NCI-H146 treated with DMSO at 0.1 percent for 48 hours (cell line): Measurements from ENCODE around the gene MAPK8IP3.

Experiments
- DNase-seq: peaks from one replicate; lab custom pipeline; 2025; ENCODE audit not compliant: unreplicated experiment; lab: John Stamatoyannopoulos, UW

The MAPK8IP3 gene

DNA sequence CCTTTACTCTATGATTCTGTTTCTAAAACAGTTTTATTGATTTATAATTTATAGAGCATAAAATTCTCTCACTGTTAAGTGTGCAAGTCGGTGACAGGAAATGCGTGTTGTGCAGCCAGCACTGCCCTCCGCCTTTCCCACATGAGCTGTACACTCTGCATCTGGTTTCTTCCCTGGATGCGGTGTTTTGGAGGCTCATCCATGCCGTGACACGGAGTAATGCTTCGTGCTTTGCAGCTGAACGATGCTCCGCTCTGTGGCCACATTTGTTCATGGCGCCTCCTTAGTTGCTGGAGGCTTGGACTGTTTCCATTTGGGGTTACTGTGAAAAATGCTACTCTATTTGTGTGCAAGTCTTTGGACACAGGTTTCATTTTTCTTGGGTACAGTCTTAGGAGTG is 94.7 kb downstream of the MAPK8IP3 start:
- no peak for DNase-seq

DNA sequence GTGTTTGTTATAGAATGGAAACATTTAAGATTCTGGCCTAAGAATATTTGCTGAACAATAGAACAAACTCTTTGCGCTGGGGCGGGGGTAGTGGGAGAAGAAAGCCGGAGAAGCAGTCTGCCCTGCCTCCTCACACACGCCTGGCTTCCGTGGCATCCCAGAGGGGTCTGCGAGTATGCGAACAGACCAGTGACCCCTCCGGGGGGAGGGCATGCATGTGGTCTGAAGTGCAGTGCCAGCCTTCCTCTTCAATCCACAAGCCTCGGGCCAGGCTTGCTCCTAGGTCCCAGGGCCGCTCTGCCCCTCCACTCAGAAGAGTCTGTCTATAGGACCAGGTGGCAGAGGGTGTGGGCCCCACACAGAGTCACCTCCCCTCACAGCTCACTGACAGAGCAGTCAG is 101.6 kb downstream of the MAPK8IP3 start:
- DNase-seq: no peak

DNA sequence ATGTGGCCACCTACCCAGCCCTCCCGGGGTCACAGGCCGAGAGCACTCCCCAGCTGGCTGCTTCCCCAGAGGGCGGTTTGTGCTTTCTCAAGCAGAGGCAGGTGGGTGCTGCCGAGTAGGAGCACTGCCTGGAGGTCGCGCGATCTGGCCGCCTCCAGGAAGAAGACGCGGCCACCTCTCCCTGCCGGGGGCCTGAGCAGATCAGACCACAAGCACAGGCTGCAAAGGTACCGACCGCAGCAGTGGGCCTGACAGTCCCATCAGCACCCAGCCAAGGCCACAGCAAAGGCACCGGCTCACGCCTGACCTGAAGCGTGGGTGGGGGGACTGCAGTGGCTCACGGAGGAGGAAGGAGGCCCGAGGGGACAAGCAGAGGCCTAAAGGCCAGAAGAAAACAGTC is 102.7 kb downstream of the MAPK8IP3 start:
- no peak for DNase-seq

DNA sequence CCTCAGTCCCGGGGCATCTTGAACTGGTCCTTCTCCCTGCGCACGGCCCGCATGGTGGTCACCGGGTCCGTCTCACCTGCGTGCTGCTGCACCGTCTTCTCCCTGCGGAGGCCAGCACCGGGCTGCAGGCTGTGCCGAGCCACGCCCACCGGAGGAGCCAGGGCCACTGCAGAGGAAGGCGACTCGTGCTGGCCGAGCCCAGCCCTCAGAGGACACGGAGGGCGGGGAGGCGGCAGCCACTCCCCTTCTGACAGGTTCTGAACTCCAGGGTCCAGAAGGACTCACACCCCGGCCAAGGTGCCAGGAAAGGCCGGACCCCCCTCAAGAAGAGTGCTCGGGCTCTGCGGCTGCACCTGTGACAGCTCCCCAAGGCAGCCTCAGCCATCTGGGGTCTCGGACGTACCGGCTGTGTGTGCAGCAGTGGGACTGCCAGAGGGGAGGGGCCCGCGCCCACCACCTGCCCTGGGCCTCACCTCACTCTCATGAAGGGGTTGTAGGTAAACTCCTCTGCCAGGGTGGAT is 103.3 kb downstream of the MAPK8IP3 start:
- no peak for DNase-seq

DNA sequence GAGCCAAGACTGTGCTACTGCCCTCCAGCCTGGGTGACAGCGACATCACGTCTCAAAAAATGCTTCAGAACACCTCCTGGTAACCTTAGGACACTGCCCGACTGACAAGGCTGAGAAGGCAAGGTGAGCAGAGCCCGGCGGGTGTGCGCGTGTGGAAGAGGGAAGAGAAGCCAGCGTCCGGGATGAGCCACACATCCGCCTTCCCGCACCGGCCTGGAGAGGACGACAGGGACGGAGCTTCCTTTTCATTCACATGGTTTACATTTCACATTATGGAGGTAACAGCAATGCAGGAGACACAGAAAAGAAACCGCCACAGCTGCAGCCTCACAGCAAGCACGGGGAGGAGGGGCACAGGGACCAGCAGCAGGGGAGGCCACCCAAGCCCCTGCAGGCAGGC is 104.1 kb downstream of the MAPK8IP3 start:
- no peak for DNase-seq

DNA sequence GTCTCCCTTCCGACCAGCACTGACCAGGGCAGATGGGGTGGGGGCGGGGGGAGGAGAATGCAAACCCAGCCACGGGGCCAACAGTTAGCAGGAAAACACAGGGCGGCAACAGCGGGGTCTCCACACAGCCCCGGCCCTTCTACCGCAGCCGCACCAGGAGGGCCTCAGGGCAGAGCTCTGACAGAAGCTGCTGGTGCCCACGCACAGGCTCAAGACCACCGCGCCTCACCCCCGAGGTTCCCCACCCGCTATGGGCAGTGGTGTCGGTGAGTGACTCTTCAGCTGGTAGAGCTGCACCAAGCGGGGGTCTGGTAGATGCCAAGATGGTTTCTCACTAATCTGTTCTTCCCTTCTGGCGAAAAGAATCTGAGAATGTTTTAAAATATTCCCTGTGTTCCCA is 104.5 kb downstream of the MAPK8IP3 start:
- DNase-seq: no peak

DNA sequence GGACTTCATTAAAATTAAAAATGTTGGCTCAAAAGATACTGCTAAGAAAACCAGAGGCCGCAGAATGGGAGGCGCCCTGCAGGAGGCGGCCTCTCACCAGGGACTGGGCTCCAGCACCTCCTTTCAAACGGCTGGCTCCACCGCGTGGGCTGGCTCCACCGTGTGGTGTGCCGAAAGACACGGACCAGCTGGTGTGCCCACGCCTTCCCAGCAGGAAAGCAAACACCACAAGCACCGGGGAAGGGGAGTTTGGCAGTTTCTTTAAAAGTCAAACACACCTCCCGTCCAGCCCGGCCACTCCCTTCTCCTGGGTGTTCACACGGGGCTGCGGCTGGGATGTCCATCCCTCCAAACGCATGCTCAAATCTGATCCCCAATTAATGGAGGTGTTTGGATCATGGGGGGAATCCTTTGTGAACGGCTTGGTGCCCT is 106.8 kb downstream of the MAPK8IP3 start:
- DNase-seq: peak; percentile 82

DNA sequence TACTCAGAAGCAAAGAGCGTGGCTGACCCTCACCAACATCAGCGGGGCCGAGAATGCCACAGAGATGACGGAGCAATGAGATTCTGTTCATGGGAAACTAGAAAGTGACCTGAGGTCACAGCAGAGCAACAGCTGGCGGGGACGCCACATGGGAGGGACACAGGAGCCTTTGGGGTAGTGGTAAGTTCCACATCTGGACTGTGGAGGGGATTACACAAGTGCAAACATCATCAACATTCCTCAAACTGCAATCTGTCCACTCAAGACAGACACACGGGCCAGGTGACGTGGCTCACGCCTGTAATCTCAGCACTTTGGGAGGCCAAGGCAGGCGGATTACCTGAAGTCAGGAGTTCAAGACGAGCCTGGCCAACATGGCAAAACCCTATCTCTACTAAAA is 109.5 kb downstream of the MAPK8IP3 start:
- DNase-seq: no peak

DNA sequence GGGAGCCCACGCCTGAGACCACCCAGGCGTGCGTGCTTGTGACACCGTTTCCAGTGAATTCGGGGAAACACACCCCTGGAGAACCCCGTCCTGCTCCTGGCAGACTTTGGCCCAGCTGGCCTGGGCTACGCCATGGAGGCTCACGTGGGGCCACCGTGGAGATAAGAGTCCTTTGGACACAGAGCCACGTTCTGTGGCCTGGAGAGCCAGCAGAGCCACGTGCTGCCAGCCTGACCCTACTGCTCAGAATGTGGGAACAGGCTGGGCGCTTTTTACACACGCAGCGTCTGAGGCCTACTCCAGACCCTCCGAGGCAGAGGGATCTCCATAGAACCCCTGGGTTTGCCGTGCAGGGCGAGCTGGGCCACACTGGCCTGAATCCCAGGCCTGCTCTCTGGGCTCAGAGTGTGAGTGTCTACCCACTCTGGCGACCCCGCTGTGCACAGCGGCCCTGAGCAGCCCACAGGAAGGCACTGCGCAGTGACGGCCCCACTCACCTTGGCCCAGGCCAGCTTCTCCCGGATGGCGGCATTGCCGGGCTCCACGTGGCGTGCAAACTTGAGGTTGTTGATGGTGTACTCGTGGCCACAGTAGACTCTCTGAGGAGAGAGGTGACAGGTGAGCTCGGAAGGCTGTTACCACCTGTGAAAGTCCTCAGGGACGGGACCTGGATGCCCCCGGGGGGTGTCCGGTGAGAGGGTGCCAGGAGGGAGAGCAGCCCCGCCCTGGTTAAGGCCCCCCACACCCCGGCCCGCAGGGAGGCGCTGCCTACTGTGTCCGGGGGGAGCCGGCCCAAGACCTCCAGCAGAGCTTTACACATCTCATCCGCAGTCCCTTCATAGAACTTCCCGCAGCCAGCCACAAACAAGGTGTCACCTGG is 110.6 kb downstream of the MAPK8IP3 start:
- DNase-seq: no peak

DNA sequence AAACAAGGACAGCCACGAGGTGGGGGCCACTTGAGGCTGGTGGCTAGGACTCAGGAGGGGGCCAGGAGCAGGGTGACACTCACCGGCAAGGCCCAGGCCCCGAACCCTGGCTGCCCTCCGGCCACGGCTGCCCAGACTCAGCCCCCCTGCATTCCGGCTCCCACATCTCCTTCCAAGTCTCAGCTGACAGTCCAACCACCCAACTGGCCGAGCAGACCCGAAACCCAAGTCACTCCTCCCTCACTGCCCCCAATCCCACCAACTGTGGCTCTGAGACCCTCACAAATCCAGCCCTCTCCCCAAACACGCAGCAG is 111.2 kb downstream of the MAPK8IP3 start:
- DNase-seq: no peak

DNA sequence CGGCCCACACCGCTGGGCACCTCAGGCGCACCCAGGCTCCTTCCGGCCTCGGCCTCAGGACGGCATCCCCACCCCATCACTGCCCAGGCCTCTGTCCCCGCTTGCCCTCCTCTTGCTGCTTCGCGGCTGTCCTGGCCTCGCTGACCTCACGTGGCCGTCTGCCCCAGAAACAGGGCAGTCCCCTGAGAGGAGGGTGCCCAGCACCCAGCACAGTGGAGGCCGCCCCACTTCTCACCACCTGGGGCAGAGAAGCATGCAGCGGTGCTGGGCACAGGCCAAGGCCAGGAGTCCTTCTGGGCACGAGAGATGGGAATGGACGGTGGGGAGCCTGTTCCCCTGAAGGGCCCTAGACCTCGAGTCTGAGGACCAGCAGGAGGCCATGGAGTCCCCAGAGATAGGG is 111.7 kb downstream of the MAPK8IP3 start:
- DNase-seq: no peak

DNA sequence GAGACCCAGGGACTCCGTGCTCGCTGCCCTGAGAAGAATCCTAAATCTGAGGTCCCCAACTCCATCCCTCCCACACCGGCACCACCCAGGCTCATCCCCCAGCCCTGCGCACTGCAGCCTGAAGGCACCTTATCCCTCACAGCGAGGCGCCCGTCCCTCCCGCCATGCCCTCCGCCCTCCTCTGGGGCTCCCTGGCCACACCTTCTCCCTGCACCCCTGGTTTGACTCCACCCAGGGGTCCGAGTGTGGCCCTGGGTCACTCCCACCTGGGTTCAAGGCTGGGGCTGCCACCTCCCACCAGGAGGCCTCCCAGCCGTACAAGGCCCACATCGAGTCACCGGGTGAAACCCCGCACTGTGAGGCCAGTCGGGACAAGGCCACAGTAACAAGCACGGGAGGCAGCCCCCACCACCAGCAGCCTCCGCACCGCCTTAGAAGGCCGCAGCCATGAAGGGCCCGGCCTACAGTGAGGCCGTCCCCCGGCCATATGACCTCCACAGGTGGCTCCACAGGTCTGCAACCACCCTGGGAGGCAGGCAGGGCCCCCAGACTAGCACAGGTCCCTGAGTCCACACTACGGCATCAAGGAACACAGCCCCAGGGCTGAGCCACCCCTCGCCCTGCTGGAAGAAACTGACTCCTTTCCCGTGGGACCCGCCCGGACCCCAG is 112.3 kb downstream of the MAPK8IP3 start:
- DNase-seq: no peak

DNA sequence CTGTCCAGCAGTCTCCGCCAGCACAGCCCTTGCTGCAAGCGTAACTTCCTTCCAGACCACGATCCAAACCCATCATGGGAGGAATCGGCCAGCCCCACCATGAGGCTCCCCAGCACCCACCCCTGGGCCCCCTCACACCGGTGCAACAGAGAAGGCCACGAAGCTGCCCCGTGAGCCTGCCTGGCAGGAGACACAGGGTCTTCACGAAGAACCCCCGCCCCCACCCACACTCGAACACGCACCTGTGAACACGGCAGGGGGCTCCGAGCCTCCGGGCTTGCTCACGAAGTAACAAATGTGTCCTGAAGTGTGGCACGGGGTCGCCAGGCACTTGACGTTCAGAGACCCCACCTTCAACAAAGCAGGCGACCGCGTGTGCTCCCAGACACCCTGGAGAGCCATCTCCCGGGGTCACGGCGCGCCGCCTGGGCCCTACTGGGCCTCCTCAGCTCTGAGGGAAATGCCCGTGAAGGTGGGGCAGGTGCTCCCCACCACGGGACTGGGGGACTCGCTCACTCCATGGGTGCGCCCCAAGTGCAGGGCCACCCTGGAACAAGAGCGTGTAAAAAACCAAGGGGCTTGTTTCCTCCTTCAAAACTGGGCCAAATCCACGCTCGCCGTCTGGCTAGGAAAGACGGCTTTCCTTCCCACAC is 113.0 kb downstream of the MAPK8IP3 start:
- DNase-seq: no peak

DNA sequence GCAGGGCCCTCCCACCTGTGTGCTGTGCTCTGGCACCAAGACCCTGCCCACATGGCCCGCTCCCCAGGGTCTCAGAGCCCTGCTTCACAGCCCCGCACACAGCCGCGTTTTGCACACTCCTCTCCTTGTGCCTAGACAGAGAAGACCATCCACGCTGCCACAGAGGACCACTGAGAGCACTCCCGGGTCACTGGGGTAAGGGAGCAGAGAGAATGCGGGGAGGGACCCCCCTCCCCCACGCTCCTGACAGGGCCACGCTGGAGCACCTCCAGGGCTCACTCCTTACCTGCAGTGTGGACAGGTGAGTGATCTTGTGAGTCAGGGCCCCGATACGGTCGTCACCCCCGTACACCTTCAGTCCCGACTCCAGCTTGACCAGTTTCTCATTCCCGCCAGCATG is 113.6 kb downstream of the MAPK8IP3 start:
- DNase-seq: no peak
